ENCODE data around the gene PRORP. TPM values are rescaled to one million over a fixed set of nuclear protein-coding genes. Genes with fewer than 3 reads are reported as not detected.

The PRORP gene
- total and polyA plus RNA-seq, 9 of the 15 experiments (the other 6 are each of a cell fraction or from before 2014, with no cell fraction given): 21.9 to 48.7 (median 36.5) TPM

GRCh38 chr14:35121887-35122695 is at the start of gene PRORP, which contains the start of gene PPP2R3C (continued):
- TF ChIP-seq MCM5 (IDR thresholded peaks at IDR 0.05; ENCODE audit: low read depth) (no peak), ZNF764 (CRISPR knock-in tag; IDR thresholded peaks at IDR 0.05; ENCODE audit: low read depth) (no peak), CGGBP1 (CRISPR knock-in tag; IDR thresholded peaks at IDR 0.05) (no peak), NR2C1 (IDR thresholded peaks at IDR 0.05) (peak; percentile 93), NR2C1 (tag; IDR thresholded peaks at IDR 0.05) (peak; percentile 89), GMEB1 (CRISPR knock-in tag; IDR thresholded peaks at IDR 0.05) (peak; percentile 67), SMARCA4 (IDR thresholded peaks at IDR 0.05) (no peak), TBP (optimal IDR thresholded peaks at IDR 0.05; ENCODE audit: low read depth, low read length) (peak; percentile 62), KLF6 (CRISPR knock-in tag; IDR thresholded peaks at IDR 0.05; ENCODE audit: borderline replicate concordance) (no peak), ZNF146 (CRISPR knock-in tag; IDR thresholded peaks at IDR 0.05; ENCODE audit: unreplicated experiment) (no peak), FOXA3 (CRISPR knock-in tag; conservative IDR thresholded peaks at IDR 0.05 in 1 of 2, IDR thresholded peaks at IDR 0.05 in 1 of 2) (peak in 1 of 2 experiments; percentile 61; a peak in 1 of 4 replicates), ETV1 (tag; conservative IDR thresholded peaks at IDR 0.05; ENCODE audit: low read depth) (peak; percentile 71; the same call in 1 of the 2 replicates), ARID3A (IDR thresholded peaks at IDR 0.05; ENCODE audit: borderline replicate concordance, low read depth, low read length) (no peak), ZNF347 (CRISPR knock-in tag; IDR thresholded peaks at IDR 0.05; ENCODE audit: low read depth) (no peak), MNT (conservative IDR thresholded peaks at IDR 0.05) (peak; percentile 95), CEBPG (CRISPR knock-in tag; IDR thresholded peaks at IDR 0.05) (peak; percentile 26; the same call in 1 of the 2 replicates), CEBPG (tag; conservative IDR thresholded peaks at IDR 0.05 in 1 of 2, IDR thresholded peaks at IDR 0.05 in 1 of 2) (no peak), POLR2G (IDR thresholded peaks at IDR 0.05; ENCODE audit: low read depth, low read length) (peak; percentile 82), SUPT5H (IDR thresholded peaks at IDR 0.05) (peak; percentile 44), CTCFL (IDR thresholded peaks at IDR 0.05; ENCODE audit: borderline replicate concordance, insufficient read depth, low read depth, low read length, poor library complexity, severe bottlenecking) (no peak), RNF2 (IDR thresholded peaks at IDR 0.05) (peak; percentile 38; the same call in 1 of the 2 replicates)
